PC-3 (cell line): Measurements from ENCODE around the gene CPSF3.

Experiments used
- EZH2 ChIP-seq: fragments of 300-600 bp; sonication (generic); IDR thresholded peaks from one replicate; pipeline ENCODE4 v1.6.1; 2017; ENCODE audit warnings: antibody characterized with exemption, mild to moderate bottlenecking, low read length; ENCODE audit not compliant: unreplicated experiment
- EZH2phosphoT487 ChIP-seq: fragments of 300-600 bp; sonication (generic); IDR thresholded peaks from 2 replicates; pipeline ENCODE4 v1.6.1; 2018; ENCODE audit warnings: mild to moderate bottlenecking, antibody characterized with exemption, low read length, borderline replicate concordance
- TF ChIP-seq, protein P1 (sequence below): fragments of 300-600 bp; sonication (generic); conservative IDR thresholded peaks from 2 replicates; pipeline ENCODE4 v1.5.1; 2017; ENCODE audit warnings: antibody characterized with exemption, low read depth, mild to moderate bottlenecking, low read length

DNA sequence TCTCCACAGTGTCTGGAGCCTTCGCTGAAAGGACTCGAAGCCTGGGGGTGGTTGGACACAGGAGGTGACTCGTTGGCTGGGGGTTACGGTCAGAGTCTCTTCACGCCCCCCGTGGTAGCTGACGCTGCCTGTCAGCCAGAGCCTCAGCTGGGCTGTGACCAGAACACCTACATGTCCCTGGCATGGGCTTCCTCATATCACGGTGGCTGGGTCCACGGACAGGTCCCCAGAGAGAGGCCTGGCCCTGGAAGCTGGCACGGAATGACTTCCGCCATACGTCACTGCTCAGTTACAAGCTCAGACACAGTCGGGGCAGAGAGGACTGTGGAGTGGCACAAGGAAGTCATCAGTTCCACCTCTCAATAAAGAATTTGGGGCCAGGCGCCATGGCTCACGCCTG is 28.6 kb upstream of the CPSF3 start:
- TF ChIP-seq, protein P1, sequence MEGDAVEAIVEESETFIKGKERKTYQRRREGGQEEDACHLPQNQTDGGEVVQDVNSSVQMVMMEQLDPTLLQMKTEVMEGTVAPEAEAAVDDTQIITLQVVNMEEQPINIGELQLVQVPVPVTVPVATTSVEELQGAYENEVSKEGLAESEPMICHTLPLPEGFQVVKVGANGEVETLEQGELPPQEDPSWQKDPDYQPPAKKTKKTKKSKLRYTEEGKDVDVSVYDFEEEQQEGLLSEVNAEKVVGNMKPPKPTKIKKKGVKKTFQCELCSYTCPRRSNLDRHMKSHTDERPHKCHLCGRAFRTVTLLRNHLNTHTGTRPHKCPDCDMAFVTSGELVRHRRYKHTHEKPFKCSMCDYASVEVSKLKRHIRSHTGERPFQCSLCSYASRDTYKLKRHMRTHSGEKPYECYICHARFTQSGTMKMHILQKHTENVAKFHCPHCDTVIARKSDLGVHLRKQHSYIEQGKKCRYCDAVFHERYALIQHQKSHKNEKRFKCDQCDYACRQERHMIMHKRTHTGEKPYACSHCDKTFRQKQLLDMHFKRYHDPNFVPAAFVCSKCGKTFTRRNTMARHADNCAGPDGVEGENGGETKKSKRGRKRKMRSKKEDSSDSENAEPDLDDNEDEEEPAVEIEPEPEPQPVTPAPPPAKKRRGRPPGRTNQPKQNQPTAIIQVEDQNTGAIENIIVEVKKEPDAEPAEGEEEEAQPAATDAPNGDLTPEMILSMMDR, result no peak
- TF ChIP-seq EZH2 (no peak), EZH2phosphoT487 (no peak)
